RKO (cell line): ENCODE results near the gene CIPC.
A peak's percentile ranks its signal among the peaks of the same experiment; 100 is the strongest.

ENCODE experiments used
- DNase-seq: peaks from one replicate; pipeline ENCODE4 v3.0.0-alpha.2; 2016; ENCODE audit warnings: low spot score

Gene CIPC

DNA sequence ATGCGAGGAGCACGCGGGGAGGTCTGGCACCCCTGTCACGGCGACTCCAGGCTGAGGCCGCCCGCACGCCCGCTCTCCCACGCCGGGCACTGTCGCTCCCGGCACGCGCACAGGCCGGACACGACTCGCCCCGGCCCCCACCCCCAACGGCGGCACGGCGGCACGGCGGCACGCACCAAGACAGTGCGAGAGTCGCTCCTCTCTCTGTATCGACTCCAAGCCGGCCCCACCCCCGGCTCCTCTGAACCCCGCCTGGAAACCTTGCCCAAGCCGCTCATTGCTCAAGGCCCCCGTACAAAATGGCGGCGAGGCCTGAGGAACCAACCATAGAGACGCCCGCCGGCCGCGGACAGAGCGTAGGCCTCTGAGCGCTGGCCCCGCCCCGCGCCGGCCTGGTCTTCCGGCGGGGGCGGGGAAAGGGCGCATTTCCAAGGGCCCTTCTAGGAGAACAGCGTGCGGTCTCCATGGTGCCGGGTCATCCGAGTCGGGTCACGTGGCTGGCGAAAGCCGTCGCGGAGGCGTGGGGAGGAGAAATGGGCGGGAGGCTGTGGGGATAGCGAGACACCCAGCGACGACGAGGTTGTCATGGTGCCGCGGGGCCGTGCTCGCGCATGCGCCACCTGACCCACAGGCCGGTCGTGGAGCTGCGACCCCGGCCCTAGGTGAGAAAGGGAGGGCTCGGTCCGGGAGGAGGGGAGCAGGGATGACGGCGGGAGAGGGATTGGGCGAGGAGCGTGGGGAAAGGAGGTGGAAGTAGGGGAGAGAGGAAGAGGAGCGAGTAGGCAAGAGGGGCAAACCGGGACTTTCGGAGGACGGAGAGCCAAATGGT lies at the start of gene CIPC:
Gene CIPC, plus strand, starts transcription at position 559 of the 829 bp plus-strand sequence. CDS start 7,451 bp downstream, outside the sequence.
- DNase-seq, result peak; percentile 98

DNA sequence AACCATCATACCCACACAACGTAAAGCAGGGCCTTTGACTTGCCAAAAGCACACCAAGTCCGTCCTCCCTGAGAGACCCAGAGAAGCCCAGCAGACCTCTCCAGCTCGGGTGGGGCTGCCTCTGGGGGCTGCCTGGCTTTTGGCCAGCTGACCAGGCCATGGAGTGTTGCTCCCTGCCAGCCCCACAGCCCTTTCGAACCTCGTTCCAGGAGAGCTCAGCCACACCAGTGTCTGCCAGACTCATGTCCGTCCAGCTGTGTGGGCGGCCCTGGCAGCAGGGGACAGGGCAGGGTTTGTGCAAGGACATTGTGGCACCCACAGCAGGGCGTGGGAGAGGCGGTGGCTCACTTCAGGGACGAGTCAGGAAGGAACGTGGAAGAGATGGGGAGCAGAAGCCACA lies 46.9 kb upstream of the CIPC start:
- no peak for DNase-seq

DNA sequence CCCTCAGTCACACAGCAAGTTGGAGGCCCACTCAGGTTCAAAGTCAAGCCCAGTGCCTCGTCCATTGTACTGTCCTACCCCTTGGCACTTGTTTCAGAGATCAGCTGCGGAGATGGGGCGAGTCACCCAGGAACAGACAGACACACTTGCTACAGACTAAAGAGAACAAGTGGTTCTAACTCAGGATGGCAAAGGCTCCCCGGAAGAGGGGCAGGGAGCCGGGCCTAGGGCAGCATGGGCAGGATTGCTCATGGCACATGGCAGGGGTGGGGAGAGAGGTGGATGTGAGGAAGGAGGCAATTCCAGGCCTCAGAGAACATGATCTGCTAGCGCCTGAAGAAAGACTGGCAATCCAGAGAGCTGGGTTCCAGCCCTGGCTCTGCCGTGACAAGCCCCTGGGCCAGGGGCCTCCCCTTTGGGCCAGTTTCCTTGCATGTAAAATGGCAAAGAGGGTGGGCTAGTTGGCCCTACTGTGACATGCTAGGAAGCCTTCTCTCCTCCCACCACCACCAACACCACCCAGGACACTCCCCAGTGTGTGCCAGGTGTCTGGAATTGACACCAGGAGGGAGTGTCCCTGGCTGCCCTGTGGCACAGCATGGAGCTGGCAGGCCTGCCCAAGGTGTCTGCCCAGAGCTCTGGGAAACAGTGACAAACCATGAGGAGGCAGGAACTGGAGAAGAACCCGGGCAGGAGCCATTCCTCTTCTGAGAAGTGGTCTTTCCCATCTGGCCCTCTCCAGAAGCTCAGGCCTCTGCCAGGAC lies 45.6 kb upstream of the CIPC start:
- DNase-seq, result no peak

DNA sequence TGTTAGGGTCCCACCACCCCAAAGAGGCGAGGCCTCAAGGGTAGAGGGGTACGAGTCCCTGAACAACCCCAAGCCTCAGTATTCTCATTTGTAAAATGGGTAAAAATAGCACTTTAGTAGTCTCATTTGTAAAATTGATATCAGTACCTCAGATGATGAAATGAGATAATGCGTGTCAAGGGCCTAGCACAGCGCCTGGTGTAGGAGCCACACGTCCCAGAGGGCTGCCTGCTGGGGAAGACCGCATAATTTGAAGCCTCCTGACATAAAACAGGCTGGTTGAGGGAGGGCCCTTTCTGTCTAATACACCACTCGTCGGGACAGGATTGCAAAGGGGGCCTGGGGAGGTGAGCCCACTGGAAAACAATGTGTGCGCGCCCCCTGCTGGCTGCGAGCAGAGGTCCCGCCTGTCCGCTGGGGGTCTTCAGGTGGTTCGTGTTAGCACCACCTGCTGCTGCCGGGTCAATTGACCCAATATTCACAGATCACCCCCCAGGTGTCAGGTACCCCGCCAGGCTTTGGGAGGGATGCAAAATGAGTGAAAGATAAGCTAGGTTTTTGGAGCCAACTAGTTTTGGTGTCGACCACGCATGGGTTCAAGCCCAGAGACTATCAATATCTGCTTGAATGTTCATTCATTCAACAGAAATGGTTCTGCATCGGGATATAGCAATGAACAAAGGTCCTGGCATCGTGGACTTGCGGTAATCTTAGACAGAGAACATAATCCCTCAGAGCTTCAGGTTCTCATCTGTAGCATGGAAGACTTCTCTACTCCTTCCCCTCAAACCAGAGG lies 44.8 kb upstream of the CIPC start:
- DNase-seq, result no peak

DNA sequence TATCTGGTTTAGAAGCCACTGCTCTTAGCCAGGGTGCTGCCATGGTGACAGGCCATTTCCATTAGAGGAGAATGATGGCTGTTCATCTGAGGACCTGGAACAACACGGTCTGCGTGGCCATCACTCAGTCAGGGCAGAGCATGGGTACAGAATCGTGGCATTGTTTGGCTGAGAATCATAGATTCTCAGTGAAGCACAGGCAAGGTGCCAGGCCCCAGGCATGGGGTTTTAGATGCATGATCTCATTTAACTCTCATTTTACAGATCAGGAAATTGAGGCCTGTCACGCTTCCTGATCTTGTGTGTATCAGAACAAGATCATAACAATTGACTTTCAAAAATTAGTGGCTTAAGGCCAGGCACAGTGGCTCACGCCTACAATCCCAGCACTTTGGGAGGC lies 42.8 kb upstream of the CIPC start:
- DNase-seq, result no peak

DNA sequence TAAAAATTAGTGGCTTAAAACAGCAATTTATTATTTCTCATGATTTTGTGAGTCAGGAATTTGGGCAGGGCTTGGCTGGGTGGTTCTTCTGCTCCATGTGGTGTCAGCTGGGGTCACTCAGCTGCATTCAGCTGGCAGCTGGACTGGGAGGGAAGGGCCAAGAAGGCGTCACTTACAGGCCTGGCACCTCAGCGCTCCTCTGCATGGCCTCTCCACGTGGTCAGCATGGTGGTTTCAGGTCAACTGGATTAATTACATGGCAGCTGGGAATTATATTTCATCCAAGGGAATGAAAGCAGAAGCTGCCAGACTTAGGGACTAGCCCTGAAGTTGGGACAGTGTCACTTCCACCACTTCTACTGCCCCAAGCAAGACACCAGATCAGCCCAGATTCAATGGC lies 42.1 kb upstream of the CIPC start:
- DNase-seq, result no peak

DNA sequence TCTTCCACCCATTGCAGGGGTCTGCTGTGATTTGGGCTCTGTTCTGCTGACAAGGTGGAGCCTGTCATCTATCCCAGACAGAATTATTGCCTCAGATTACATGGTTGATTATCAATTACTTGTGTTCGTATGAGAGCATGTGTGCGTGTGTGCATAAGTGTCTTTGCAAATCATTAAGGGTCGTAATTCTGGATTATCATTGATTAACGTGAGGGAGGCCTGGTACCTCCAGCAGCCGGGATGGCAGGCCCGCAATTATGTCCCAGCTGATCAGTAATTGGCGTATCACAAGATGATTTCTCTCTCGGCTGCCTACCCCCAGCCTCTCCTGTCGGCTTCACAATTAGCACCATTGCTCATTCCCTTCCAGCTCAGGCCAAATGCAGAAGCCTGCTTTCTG lies 39.9 kb upstream of the CIPC start:
- DNase-seq, result no peak

GRCh38 chr14:77058785-77059184 lies 39.3 kb upstream of the CIPC start:
- DNase-seq, result no peak

DNA sequence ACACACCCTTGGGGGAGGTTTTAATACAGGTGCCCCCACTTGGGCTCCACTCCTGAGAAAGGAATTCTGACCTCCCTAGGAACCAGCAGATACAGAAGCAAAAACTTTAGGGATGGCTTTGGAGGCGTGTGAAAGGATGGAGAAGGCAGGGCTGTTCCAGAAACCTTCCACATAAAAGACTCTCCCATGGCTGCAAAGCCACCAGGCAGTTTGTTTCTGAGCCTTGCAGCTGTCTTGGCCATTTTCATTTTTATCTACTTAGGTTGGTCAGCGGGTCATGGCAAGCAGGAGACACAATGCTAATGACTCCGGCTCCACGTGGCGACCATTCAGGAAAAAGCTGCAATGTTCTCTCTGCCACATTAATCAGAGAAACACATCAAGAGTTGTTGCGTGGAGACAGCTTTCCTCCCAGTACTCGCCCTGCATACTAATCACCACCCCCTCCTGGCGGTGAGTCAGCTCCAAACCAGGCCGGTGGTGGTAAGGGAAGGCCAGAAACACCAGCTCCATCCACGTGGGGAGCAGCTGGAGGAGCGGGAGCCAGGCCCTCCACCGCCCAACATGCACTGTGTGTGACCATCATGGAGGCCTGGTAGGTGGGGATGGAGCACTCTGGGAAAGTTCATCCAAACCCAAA lies 38.7 kb upstream of the CIPC start:
- peak; percentile 84 for DNase-seq

DNA sequence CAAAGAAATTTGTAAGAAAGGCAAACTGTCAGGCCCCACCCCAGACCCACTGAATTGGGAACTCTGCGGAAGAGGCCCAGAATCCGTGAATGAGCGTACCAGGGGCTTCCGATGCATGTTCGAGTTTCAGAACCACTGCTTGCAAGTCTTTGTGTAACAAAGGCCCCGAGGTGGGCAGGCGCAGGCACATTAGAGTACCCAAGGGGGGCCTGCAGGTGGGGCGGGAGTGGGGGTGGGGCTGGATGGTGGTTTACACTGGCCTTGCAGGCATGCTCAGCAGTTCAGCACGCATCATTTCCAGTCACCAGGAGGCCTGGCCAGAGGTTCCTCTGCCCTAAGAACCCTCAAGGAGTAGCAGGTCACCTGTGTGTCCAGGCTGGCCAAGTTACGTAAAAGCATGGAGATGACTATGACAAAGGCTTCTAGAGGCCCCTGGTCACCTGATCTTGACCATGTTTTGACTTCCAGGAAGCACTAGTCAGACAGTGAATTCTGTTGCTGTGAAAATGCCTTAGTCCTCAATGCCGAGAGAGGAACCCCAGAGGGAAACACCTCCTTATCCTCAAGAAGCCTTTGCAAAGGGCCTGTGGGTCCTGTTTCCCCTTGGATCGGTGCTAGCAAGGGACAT lies 36.3 kb upstream of the CIPC start:
- DNase-seq, result no peak

DNA sequence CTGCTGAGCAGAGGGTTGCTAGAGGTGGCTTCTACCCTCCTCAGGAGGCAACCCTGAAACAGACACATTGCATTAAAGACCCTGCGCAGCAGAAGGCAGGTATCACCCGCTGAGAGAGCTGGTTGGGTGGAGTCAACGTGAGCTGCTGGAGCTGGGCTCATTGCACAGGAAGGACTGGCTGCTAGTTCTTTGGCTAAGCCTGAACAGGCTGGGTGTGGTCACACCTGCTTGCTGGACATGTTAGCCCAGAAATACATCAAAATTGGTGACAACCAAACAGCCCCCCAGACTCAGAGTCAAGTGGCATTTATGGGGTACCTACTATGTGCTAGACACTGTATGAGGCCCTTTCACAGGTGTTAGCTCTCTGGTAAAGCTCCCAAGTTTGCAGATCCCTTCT lies 35.8 kb upstream of the CIPC start:
- no peak for DNase-seq

- no peak for DNase-seq
These were observed 34.4 kb upstream of the CIPC start for GRCh38 chr14:77063571-77064171.

DNA sequence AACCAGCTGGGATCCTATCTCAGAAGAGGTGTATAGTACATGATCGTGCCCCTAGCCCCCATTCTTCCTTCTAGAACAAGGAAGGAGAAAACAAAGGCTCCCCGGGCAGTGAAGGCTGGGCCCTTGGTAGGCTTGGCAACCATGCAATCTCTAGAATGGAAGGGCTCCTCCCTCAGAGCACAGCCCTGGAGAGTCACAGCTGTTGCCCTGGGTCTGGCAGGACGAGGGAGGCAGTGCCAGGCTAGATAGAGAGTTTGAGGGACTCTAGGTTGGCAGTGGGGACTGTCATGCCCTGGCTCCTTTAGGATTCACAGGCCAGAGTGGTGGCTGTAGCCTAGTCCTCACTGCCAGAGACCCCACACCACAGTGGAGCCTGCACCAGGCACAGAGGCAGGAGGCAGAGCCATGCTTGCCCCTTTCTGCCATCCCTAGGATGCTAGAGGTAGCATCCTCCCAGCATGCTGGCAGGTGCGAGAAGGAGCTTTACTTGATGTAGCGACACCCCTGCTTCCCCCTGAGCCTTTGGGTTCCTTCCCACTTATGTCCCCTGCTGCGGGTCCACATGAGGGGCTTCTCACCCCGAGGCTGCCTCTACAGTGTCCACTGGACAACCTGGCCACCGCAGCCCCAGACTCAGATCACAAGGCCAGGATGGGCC lies 33.4 kb upstream of the CIPC start:
- DNase-seq, result no peak

DNA sequence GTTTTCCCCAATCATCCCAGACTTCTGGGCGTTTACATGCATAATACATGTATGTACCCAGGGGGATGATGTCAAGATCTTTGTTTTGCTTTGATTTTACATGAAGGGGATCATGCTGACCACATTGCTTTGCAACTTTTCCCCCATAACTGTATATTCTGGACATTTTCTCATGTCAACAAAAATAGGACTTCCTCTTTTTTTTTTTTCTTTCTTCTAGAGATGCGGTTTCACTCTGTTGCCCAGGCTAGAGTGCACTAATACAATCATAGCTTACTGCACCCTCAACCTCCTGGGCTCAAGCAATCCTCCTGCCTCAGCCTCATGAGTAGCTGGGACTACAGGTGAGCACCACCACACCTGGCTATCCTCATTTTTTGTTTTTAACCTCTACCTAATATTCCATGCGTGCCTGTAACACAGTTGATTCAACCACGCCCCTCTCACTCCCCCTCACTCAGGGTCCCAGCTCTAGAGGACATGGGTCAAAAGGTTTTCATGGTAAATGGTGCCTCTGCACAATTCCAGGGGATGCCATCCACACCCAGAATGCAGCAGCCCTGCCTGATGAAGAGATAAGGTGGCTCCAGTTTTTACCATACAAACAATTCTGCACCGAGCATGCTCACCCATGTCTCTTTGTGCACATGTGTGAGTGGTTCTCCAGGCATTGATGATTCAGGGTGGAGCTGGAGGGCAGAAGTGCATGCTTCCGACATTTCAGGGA lies 32.0 kb upstream of the CIPC start:
- DNase-seq, result no peak

DNA sequence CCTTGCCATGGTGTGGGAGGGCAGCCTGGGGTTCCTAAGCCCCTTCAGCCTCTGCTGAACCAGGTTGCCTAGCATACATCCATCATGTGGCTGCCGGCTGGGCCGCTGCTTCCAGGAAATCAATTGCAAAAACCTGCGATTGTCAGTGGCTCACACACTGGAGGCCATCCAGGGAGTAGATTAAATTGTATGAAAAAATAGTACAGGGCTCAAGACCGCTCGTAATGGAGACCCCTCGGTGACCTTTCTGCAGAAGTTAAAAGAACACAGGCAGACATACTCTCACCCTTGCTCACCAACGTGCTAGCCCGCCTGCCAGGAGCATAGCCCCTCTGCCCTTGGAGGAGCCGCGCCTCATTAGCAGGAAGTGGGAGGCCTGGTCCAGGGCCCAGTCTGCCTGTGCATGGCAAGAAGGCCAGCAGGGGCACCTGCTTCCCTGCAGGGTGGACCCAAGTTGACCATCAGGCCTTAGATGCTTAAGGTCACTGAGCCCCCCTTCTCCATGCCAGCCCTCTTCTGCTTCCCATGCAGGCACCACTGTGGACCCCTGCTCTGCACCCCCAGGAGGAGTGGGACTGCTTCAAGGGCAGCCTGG lies 31.4 kb upstream of the CIPC start:
- no peak for DNase-seq

DNA sequence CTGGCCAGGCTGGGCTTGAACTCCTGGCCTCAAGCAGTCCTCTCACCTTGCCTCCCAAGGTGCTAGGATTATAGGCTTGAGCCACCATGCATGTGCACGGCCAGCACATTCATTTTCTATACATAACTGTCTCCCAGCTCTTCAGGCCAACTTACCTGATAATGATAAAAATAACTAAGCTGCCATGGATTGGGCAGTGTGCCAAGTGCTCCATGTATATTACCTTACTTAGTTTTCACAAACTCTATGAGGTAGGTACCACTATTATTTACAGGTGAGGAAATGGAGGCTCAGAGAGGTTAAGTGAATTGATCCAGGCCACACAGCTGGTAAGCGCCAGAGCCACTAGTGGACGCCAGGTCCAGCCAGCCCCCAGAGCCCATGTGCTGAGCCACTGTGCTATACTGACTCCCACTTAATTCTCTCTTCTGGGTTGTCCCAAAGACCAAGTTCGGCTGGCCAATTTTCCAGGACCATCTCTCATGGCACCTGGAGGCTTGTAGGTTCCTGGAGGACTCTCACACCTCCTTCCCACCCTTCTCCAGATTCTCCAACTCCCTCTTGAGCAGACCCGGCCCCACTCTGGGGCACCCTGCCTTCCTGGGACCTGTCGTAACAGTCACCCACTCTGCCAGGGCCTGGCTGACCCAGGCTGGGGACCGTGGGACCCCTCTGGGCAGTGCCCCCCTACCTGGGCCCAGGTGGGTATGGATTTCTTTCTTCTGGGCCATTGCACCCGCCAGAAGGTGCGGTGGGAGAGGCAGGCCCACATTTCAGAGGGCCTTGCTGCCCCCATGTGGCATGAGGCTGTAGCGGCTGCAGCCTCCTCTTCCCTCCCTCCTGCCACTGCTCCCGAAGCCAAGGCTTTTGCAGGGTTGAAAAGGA lies 30.2 kb upstream of the CIPC start:
- peak; percentile 69 for DNase-seq

GRCh38 chr14:77068517-77069200 lies 29.4 kb upstream of the CIPC start:
- no peak for DNase-seq

GRCh38 chr14:77069551-77069950 lies 28.5 kb upstream of the CIPC start:
- DNase-seq, result no peak
